Measurements from ENCODE around the gene SPPL2C.

DNA sequence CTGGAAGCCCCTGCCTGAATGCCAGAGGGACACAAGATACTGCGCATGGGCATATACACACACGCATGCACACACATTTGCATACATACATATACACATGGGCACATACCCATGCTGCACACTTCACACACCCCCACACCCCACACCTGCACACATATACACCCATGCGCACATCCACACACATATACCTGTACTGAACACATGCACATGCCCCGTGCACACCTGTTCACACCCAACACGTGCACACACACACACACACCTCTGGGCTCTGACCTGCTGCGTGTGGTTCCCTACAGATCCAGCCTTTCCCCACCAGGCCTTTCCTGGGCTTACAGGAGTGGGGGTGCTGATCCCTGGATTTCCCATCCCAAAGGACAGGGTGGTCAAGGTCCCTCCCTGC lies 6.3 kb downstream of the SPPL2C start:
- TF ChIP-seq, protein P1, sequence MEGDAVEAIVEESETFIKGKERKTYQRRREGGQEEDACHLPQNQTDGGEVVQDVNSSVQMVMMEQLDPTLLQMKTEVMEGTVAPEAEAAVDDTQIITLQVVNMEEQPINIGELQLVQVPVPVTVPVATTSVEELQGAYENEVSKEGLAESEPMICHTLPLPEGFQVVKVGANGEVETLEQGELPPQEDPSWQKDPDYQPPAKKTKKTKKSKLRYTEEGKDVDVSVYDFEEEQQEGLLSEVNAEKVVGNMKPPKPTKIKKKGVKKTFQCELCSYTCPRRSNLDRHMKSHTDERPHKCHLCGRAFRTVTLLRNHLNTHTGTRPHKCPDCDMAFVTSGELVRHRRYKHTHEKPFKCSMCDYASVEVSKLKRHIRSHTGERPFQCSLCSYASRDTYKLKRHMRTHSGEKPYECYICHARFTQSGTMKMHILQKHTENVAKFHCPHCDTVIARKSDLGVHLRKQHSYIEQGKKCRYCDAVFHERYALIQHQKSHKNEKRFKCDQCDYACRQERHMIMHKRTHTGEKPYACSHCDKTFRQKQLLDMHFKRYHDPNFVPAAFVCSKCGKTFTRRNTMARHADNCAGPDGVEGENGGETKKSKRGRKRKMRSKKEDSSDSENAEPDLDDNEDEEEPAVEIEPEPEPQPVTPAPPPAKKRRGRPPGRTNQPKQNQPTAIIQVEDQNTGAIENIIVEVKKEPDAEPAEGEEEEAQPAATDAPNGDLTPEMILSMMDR (optimal IDR thresholded peaks at IDR 0.05 in 1 of 3, IDR thresholded peaks at IDR 0.05 in 1 of 3, conservative IDR thresholded peaks at IDR 0.05 in 1 of 3; ENCODE audit: extremely low read depth in 1 of 3, insufficient read depth in 2 of 3, low read length in 3 of 3) = no peak
- no peak for TF ChIP-seq EZH2 (IDR thresholded peaks at IDR 0.05; ENCODE audit: low read length)
